GM19193 (cell line): Measurements from ENCODE around the gene THAP11.
A peak's percentile ranks its signal among the peaks of the same experiment; 100 is the strongest.

Experiments
- POLR2A ChIP-seq: IDR thresholded peaks from 4 replicates; pipeline ENCODE4 v1.6.1; 2011; ENCODE audit not compliant: insufficient read depth, insufficient read length; ENCODE audit errors: extremely low read depth

THAP11 gene

DNA sequence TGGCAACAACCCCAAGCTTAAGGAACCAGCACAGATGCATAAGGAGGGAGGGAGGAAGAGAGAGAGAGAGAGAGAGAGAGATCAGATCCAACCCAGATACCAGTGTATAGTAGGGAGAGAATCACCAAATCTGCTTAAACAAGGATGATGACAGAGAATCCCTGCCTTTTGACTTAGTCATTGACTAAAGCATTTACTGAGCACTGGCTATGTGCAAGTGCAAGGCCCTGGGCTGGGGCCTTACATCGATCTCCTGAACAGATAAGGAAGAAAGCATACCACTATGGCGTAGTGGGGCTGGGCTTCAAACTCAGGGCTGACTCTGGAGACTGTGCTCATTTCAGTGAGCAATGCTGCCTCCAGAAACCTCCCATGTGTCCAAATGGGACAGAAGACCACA is 19.6 kb upstream of the THAP11 start:
- no peak for TF ChIP-seq POLR2A

DNA sequence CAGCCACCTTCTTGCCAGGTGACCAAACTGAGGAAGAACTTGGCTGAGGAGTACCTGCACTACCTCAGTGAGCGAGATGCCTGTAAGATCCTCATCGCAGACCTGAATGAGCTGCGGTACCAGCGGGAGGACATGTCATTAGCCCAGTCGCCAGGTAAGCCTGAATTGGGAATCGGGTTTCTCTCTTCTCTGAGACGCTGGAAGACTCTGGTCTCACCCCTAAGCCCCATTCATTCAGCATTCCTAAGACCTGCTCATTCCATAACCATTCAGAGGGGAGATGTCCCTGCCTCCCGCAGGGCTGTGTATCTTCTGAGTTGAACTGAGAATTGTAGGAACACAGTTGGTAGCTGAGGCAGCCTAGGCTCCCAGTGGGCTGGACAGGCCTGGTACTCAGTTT is 17.0 kb upstream of the THAP11 start:
- no peak for TF ChIP-seq POLR2A

DNA sequence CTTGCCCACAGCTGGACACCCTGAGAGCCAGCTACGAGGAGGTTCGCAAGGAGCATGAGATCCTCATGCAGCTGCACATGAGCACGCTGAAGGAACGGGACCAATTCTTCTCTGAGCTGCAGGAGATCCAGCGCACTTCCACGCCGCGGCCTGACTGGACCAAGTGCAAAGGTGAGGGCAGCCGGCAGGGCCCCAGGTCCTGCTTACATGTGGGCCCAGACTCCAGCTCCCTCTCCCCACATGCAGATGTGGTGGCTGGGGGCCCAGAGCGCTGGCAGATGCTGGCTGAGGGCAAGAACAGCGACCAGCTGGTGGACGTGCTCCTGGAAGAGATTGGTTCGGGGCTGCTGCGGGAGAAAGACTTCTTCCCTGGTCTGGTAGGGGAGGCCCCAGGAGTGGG is 16.2 kb upstream of the THAP11 start:
- no peak for TF ChIP-seq POLR2A

DNA sequence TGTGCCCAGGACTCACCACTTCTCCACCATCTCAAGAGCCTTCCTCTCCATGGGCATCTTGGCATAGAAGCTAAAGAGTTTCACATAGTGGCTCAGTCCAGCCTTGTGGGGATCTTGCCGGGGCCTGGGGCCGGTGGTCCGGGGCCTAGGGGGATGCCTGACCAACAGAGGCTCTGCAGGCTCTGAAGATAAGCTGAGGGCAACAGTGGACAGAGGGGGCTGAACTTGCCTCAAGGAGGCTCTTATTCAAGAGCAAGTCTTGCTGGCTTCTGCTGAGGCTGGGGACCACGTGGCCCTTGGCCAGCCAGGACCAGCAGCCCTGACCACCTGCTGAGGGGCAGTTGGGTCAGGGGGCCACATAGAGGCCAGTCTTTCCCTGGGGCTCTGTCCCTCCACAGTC is 13.5 kb upstream of the THAP11 start:
- no peak for TF ChIP-seq POLR2A

DNA sequence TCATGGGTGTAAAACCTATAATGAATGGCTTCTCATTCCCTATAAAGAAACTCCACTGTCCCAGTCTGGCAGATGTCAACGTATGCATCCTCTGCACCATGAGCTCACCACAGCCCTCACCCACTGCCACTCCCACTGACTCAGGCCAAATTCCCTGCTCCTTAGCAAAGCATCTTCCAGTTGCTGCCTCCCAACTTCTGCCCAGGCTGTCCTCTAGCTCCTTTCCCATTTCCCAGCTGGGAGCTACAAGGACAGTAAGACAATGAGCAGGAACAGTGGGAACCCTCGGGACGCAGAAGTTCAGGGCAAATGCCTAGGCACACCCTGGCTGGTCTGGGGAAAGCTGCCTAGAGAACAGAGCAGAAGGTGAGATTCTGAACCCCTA is 9.1 kb upstream of the THAP11 start:
- no peak for TF ChIP-seq POLR2A

DNA sequence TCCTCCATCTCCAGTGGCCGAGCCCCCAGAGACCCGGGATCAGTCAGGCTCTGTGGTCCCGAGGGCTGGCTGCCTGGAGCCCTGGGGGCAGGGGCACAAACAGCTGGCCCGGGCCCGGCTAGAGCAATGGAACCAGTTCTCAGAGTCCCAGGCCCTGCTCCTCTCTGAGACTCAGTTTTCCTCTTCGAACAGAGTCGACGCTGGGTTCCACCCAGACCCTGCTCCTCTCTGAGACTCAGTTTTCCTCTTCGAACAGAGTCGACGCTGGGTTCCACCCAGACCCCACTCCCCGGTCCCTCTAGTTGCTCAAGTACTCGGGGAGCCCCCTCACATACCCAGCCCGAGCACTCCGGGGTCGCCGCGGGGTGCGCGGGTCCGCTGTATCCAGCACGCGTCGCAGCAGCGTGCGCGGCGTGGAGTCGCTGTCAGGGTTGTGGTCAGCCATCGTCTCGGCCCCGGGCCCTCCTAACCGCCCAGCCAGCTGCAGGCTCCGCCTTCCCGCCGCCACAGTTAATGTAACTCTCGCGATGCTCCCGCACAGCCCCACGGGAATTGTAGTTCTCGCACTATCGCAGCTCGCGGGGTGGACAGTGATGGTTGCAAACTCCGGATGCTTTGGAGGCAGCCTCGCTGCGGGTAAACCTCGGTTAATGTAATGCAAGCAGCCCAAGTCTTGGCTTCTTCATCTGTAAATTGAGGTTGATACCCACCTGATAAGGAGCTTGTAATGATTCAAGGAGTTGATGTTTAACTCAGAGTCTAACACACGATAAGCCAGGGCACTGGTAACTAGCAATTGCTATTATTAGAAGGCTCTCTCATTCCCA is 8.5 kb upstream of the THAP11 start:
- peak; percentile 81 for TF ChIP-seq POLR2A

DNA sequence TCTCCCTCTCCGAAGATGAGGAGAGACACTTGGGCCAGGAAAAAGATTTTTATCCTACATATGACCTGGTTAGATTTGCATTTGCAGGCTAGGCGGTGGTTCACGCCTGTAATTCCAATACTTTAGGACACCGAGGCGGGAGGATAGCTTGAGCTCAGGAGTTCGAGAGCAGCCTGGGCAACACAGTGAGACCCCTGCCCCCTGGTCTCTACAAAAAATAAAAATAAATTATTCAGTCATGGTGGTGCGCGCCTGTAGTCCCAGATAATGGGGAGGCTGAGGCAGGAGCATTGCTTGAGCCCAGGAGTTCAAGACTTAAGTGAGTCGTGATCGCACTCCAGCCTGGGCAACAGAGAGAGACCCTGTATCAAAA is 7.9 kb upstream of the THAP11 start:
- TF ChIP-seq POLR2A: no peak

DNA sequence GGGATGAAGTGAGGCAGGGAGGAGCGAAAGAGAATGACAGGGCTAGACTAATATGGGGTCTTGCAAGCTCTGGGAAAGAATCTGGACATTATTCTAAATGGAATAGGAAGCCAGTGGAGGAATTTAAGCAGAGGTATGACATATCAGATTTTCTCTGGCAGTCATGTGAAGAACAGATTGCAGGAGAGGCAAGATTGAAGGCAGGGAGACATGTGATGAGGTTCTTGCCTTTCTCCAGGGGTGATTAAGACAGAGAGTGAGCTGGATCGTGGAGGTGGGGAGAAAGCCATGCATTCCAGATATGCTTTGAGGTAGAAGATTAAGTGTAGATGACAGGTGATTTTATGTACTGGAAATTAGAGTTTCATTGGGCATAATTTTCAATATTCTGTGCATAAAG is 4.3 kb upstream of the THAP11 start:
- no peak for TF ChIP-seq POLR2A

DNA sequence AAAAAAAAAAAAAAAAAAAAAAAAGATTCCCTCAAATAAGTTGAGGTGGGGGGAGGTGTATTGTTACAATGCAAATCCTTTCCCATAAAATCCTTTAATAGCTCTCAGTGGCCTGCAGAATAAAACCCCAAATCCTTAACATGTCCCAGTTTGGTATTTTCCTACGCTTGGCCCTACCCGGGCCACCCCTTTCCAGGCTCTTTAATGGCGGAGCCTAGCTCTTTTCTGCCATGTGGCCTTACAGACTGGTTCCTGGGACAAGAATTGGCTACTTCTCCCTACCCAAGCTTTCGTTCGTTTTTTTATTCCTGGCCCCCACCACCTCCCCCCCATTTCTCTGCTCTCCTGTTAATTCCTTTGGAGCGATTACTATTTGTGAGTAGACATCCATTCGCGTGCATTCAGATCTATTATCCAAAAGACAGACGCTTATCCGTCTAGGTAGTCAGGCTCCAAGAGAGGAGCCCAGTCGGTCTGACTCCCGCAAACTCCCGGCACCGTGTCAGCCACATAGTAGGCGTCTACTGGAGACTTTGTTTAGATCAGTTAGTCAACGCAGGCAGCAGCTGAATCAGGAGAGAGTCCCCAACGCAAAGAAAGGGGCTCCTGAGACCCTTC is 813 bp upstream of the THAP11 start:
- no peak for TF ChIP-seq POLR2A

DNA sequence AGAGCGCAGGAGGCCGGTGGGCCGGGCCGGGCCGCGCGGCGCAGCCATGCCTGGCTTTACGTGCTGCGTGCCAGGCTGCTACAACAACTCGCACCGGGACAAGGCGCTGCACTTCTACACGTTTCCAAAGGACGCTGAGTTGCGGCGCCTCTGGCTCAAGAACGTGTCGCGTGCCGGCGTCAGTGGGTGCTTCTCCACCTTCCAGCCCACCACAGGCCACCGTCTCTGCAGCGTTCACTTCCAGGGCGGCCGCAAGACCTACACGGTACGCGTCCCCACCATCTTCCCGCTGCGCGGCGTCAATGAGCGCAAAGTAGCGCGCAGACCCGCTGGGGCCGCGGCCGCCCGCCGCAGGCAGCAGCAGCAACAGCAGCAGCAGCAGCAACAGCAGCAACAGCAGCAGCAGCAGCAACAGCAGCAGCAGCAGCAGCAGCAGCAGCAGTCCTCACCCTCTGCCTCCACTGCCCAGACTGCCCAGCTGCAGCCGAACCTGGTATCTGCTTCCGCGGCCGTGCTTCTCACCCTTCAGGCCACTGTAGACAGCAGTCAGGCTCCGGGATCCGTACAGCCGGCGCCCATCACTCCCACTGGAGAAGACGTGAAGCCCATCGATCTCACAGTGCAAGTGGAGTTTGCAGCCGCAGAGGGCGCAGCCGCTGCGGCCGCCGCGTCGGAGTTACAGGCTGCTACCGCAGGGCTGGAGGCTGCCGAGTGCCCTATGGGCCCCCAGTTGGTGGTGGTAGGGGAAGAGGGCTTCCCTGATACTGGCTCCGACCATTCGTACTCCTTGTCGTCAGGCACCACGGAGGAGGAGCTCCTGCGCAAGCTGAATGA is 606 bp downstream of the THAP11 start:
- TF ChIP-seq POLR2A: peak; percentile 22

DNA sequence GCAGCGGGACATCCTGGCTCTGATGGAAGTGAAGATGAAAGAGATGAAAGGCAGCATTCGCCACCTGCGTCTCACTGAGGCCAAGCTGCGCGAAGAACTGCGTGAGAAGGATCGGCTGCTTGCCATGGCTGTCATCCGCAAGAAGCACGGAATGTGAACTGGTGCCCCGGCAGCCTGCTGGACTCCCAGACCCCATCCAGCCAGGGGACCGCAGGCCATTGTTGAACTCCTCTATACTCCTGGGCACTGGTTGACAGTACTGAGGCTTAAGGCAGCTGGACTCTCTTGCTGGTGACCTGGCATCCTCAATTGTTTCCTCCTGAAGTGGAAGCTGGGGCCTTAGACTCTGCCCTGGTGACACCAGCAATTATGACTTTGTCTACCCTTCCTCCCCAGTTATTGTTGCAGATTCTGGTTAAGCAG is 1.2 kb downstream of the THAP11 start:
- TF ChIP-seq POLR2A: no peak

DNA sequence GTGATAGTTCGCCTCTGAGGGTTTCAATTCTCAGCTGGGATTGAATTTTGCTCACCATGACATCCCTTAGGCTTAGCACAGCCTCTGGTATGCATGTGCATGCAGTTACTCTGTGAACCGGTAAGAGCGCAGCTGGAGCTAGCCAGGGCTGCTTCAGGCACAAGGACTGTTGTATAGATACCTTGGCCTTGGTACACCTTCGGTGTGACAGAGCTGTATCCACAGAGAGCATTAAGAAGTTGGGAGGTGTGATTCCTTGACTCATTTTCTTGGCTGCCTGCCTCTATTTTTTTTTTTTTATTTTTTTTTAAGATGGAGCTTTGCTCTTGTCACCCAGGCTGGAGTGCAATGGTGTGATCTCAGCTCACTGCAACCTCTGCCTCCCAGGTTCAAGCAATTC is 2.4 kb downstream of the THAP11 start:
- TF ChIP-seq POLR2A: no peak

DNA sequence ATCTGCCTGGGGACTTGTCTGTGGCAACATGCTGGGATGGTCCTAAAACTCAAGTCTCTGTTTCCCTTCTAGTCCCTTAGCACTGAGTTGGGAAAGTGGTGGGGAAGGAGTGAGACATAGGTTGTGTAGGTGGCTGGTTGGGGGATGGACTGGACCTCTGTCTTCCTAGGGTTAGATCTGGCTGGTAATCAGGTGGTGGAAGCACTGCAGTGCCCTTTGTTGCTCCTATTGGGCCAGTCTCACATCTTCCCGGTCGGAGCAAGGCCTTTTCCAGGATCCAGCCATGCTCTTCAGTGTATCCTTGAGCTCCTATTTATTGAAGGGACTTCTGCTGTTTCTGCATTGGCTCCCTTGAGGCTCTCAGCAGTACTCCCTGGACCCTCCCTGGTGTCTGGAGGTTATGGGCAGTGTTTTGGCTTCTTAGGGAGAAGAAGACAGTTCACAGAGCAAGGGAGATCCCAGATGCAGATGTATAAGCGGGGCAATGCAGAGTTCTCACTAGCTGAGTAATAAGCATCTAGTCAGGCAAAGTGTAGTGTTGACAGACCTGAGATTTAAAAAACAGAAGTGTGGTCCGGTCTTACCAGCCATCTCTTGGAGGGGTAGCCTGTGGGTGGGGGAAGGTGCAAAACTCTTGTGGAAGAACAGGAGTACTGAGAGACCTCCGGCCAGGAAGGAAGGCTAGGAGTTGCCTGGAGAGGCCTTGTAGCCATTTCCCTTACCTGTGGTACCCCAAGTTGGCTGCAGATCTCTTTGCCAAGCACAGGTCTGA is 3.4 kb downstream of the THAP11 start:
- TF ChIP-seq POLR2A: no peak

DNA sequence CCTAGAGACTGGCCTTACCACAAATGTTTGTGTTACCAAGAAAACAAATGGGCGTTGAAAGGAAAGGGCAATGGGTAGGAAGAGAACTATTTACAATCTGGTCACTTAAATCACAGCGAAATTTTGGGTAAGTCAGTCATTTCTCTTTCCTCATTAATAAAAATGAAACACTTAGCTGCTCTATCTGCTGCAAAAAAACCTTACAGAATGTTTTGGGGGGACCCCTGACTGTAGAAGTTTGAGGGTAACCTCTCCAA is 3.9 kb downstream of the THAP11 start:
- TF ChIP-seq POLR2A: no peak
